ENCODE measurements around the gene PRLH.

GRCh38 chr2:237538901-237539300 lies 27.5 kb upstream of the PRLH start:
- TF ChIP-seq CTCF (conservative IDR thresholded peaks at IDR 0.05 in 1 of 2, IDR thresholded peaks at IDR 0.05 in 1 of 2; ENCODE audit: low read depth in 1 of 2, low read length in 2 of 2) (no peak), EZH2 (IDR thresholded peaks at IDR 0.05; ENCODE audit: low read length, missing control alignments) (no peak)

All from fibroblast of lung (primary cell).